ENCODE data around the gene BCKDHB.

The BCKDHB gene

GRCh38 chr6:80186082-80186481 is 79.6 kb downstream of the BCKDHB start:
- no peak for DNase-seq (ENCODE audit: low spot score)
- in situ Hi-C loops (cut with MboI; ENCODE audit: low pct_unique_long_range_greater_than_20kb, low sequenced_read_pairs, unreplicated experiment) = no loop called here
- no peak for TF ChIP-seq CTCF (IDR thresholded peaks at IDR 0.05; ENCODE audit: extremely low read depth, insufficient read depth, missing control alignments)

- TF ChIP-seq CTCF (IDR thresholded peaks at IDR 0.05; ENCODE audit: extremely low read depth, insufficient read depth, missing control alignments) = no peak
- no peak for DNase-seq (ENCODE audit: low spot score)
- in situ Hi-C loops (cut with MboI; ENCODE audit: low pct_unique_long_range_greater_than_20kb, low sequenced_read_pairs, unreplicated experiment) = no loop called here
Measured at GRCh38 chr6:80196906-80197305, 90.4 kb downstream of the BCKDHB start.

- in situ Hi-C loops (cut with MboI; ENCODE audit: low pct_unique_long_range_greater_than_20kb, low sequenced_read_pairs, unreplicated experiment) = no loop called here
- no peak for TF ChIP-seq CTCF (IDR thresholded peaks at IDR 0.05; ENCODE audit: extremely low read depth, insufficient read depth, missing control alignments)
- DNase-seq (ENCODE audit: low spot score) = no peak
Measured at GRCh38 chr6:80197474-80197873, 91.0 kb downstream of the BCKDHB start.

GRCh38 chr6:80197986-80198385 is 91.5 kb downstream of the BCKDHB start:
- DNase-seq (ENCODE audit: low spot score) = no peak
- in situ Hi-C loops (cut with MboI; ENCODE audit: low pct_unique_long_range_greater_than_20kb, low sequenced_read_pairs, unreplicated experiment) = no loop called here
- TF ChIP-seq CTCF (IDR thresholded peaks at IDR 0.05; ENCODE audit: extremely low read depth, insufficient read depth, missing control alignments) = no peak

- in situ Hi-C loops (cut with MboI; ENCODE audit: low pct_unique_long_range_greater_than_20kb, low sequenced_read_pairs, unreplicated experiment) = no loop called here
- no peak for TF ChIP-seq CTCF (IDR thresholded peaks at IDR 0.05; ENCODE audit: extremely low read depth, insufficient read depth, missing control alignments)
- no peak for DNase-seq (ENCODE audit: low spot score)
Measured at GRCh38 chr6:80203283-80203682, 96.8 kb downstream of the BCKDHB start.

GRCh38 chr6:80205404-80205803 is 98.9 kb downstream of the BCKDHB start:
- no peak for DNase-seq (ENCODE audit: low spot score)

More at GRCh38 chr6:80205404-80205803, 98.9 kb downstream of the BCKDHB start:
- in situ Hi-C loops (cut with MboI; ENCODE audit: low pct_unique_long_range_greater_than_20kb, low sequenced_read_pairs, unreplicated experiment) = no loop called here
- TF ChIP-seq CTCF (IDR thresholded peaks at IDR 0.05; ENCODE audit: extremely low read depth, insufficient read depth, missing control alignments) = no peak

Data from GM13977 (cell line).